IMR-90 (cell line): ENCODE results near the gene DBN1. TPM values are rescaled to one million over a fixed set of nuclear protein-coding genes. Genes with fewer than 3 reads are reported as not detected.
A peak's percentile ranks its signal among the peaks of the same experiment; 100 is the strongest.

Source experiments
- ATAC-seq: fragments of 200-7000 bp; cut with Tn5 transposase; 2 replicates; pipeline ENCODE4 v1.9.1; 2020; ENCODE audit warnings: low read depth, mild to moderate bottlenecking, moderate library complexity
- BruUV-seq: library from RNA; stranded (reverse); fragments of 400-500 nt; replicated peaks from 2 replicates; lab custom pipeline; 2021; lab: Mats Ljungman, UMichigan
- CTCF ChIA-PET: fragments of 300-600 bp; formaldehyde crosslinking; extraction: SDS; loops from one replicate; lab custom pipeline; 2021; ENCODE audit warnings: antibody characterized with exemption; lab: Yijun Ruan, JAX
- POLR2A ChIA-PET: fragments of 300-600 bp; sonication (Branson Sonifier 250); formaldehyde crosslinking; loops from one replicate; lab custom pipeline; 2022; ENCODE audit warnings: antibody characterized with exemption; ENCODE audit not compliant: unreplicated experiment; lab: Charles Lee
- DNase-seq: peaks from one replicate; pipeline ENCODE4 v3.0.0; 2013
- H2AFZ ChIP-seq: replicated peaks from 2 replicates; pipeline ENCODE3; 2013; ENCODE audit warnings: low read length, mild to moderate bottlenecking; ENCODE audit not compliant: poor library complexity
- H2AK5ac ChIP-seq: 2 replicates; pipeline ENCODE4 v1.6.1; 2013; ENCODE audit warnings: low read depth, low read length, inconsistent platforms
- H2AK9ac ChIP-seq: replicated peaks from 2 replicates; pipeline ENCODE3; 2013; ENCODE audit warnings: mild to moderate bottlenecking, low read depth, low read length, moderate library complexity; ENCODE audit not compliant: poor library complexity
- H2BK120ac ChIP-seq: 2 replicates; pipeline ENCODE4 v1.6.1; 2013; ENCODE audit warnings: low read depth, low read length, inconsistent platforms
- H2BK15ac ChIP-seq: 3 replicates; pipeline ENCODE4 v1.6.1; 2013; ENCODE audit warnings: low read depth, low read length, inconsistent platforms
- H2BK20ac ChIP-seq: 2 replicates; pipeline ENCODE4 v1.6.1; 2013; ENCODE audit warnings: low read depth, mild to moderate bottlenecking, inconsistent platforms, low read length, moderate library complexity
- H2BK5ac ChIP-seq: 2 replicates; pipeline ENCODE4 v1.6.1; 2013; ENCODE audit warnings: mild to moderate bottlenecking, low read depth, low read length, inconsistent platforms; ENCODE audit not compliant: poor library complexity, severe bottlenecking
- H3K14ac ChIP-seq: replicated peaks from 2 replicates; pipeline ENCODE4 v1.6.1; 2013; ENCODE audit warnings: low read depth, low read length, inconsistent platforms
- H3K18ac ChIP-seq: 2 replicates; pipeline ENCODE4 v1.6.1; 2013; ENCODE audit warnings: low read depth, low read length, control low read depth
- H3K23ac ChIP-seq: 2 replicates; pipeline ENCODE4 v1.6.1; 2013; ENCODE audit warnings: low read depth, low read length, inconsistent platforms
- H3K27ac ChIP-seq: 2 replicates; pipeline ENCODE4 v1.5.1; 2013; ENCODE audit warnings: mild to moderate bottlenecking, control low read depth, low read length; ENCODE audit not compliant: insufficient read depth
- H3K27me3 ChIP-seq: 2 replicates; pipeline ENCODE4 v1.6.1; 2013; ENCODE audit warnings: low read length; ENCODE audit not compliant: control insufficient read depth, insufficient read depth
- H3K36me3 ChIP-seq: 2 replicates; pipeline ENCODE4 v1.6.1; 2013; ENCODE audit warnings: low read length, mixed read lengths; ENCODE audit not compliant: control insufficient read depth, insufficient read depth
- H3K4ac ChIP-seq: 2 replicates; pipeline ENCODE4 v1.6.1; 2013; ENCODE audit warnings: low read depth, low read length, inconsistent platforms
- H3K4me1 ChIP-seq: 2 replicates; pipeline ENCODE4 v1.6.1; 2013; ENCODE audit warnings: low read length, mixed read lengths; ENCODE audit not compliant: control insufficient read depth, insufficient read depth
- H3K4me2 ChIP-seq: 2 replicates; pipeline ENCODE4 v1.6.1; 2013; ENCODE audit warnings: low read depth, mild to moderate bottlenecking, control low read depth, low read length, moderate library complexity
- H3K4me3 ChIP-seq: 2 replicates; pipeline ENCODE4 v1.5.1; 2013; ENCODE audit warnings: low read depth, mild to moderate bottlenecking, control low read depth, low read length, moderate library complexity; ENCODE audit not compliant: insufficient read depth
- H3K56ac ChIP-seq: 2 replicates; pipeline ENCODE4 v1.6.1; 2013; ENCODE audit warnings: low read length, inconsistent platforms; ENCODE audit not compliant: insufficient read depth; ENCODE audit errors: extremely low read depth
- H3K79me1 ChIP-seq, 2 experiments: 2 replicates each; pipeline ENCODE4 v1.6.1; 2013; ENCODE audit warnings: low read length in 2 of 2, inconsistent platforms in 1 of 2, low read depth in 1 of 2
- H3K9ac ChIP-seq: 2 replicates; pipeline ENCODE4 v1.6.1; 2013; ENCODE audit warnings: low read depth, low read length, control low read depth
- H3K9me1 ChIP-seq: 2 replicates; pipeline ENCODE4 v1.6.1; 2013; ENCODE audit warnings: low read length, inconsistent platforms; ENCODE audit not compliant: insufficient read depth
- H3K9me3 ChIP-seq: 2 replicates; pipeline ENCODE4 v1.6.1; 2013; ENCODE audit warnings: low read length; ENCODE audit not compliant: control insufficient read depth, insufficient read depth
- H4K20me1 ChIP-seq: 2 replicates; pipeline ENCODE4 v1.6.1; 2013; ENCODE audit warnings: low read length, inconsistent platforms; ENCODE audit not compliant: insufficient read depth
- H4K5ac ChIP-seq: 2 replicates; pipeline ENCODE4 v1.6.1; 2013; ENCODE audit warnings: mild to moderate bottlenecking, low read depth, low read length, control low read depth
- H4K8ac ChIP-seq, 2 experiments: 2 replicates each; pipeline ENCODE4 v1.6.1; 2013; ENCODE audit warnings: low read depth in 2 of 2, low read length in 2 of 2, control low read depth in 1 of 2, inconsistent platforms in 1 of 2
- H4K91ac ChIP-seq: 2 replicates; pipeline ENCODE4 v1.6.1; 2013; ENCODE audit warnings: low read depth, low read length, inconsistent platforms; ENCODE audit not compliant: insufficient read depth
- BHLHE40 ChIP-seq: fragments of 150-350 bp; IDR thresholded peaks from 2 replicates; pipeline ENCODE4 v1.6.1; 2016; ENCODE audit warnings: mild to moderate bottlenecking, low read depth, low read length
- CEBPB ChIP-seq: IDR thresholded peaks from 2 replicates; pipeline ENCODE4 v1.6.1; 2012; ENCODE audit warnings: low read depth, low read length, improper control_type of control experiment
- CTCF ChIP-seq: conservative IDR thresholded peaks from 2 replicates; pipeline ENCODE4 v1.5.1; 2012; ENCODE audit warnings: mild to moderate bottlenecking, low read depth, low read length, improper control_type of control experiment
- FOS ChIP-seq: fragments of 150-350 bp; IDR thresholded peaks from 2 replicates; pipeline ENCODE4 v1.6.1; 2016; ENCODE audit warnings: low read depth, low read length
- MAFK ChIP-seq: IDR thresholded peaks from 2 replicates; pipeline ENCODE4 v1.6.1; 2012; ENCODE audit warnings: low read depth, low read length, improper control_type of control experiment
- MAZ ChIP-seq: IDR thresholded peaks from 2 replicates; pipeline ENCODE4 v1.6.1; 2012; ENCODE audit warnings: low read depth, mild to moderate bottlenecking, low read length, improper control_type of control experiment, moderate library complexity, borderline replicate concordance
- MXI1 ChIP-seq: IDR thresholded peaks from 2 replicates; pipeline ENCODE4 v1.6.1; 2012; ENCODE audit warnings: low read depth, mild to moderate bottlenecking, low read length, moderate library complexity, borderline replicate concordance
- POLR2A ChIP-seq: IDR thresholded peaks from 2 replicates; pipeline ENCODE4 v1.6.1; 2012; ENCODE audit warnings: mild to moderate bottlenecking, low read depth, low read length
- RAD21 ChIP-seq: IDR thresholded peaks from 2 replicates; pipeline ENCODE4 v1.6.1; 2012; ENCODE audit warnings: low read length, improper control_type of control experiment
- RCOR1 ChIP-seq: IDR thresholded peaks from 2 replicates; pipeline ENCODE4 v1.6.1; 2012; ENCODE audit warnings: mild to moderate bottlenecking, low read length, improper control_type of control experiment; ENCODE audit not compliant: insufficient replicate concordance
- RFX5 ChIP-seq: IDR thresholded peaks from 2 replicates; pipeline ENCODE4 v1.8.0; 2012; ENCODE audit warnings: low read depth, mild to moderate bottlenecking, low read length, moderate library complexity
- WGBS, 2 experiments: methylation state at CpG; one replicate each; pipeline versions ENCODE4 v1.1.5 to v1.1.7; 2013; ENCODE audit warnings: missing lambda C conversion rate in 2 of 2; ENCODE audit not compliant: insufficient read length in 1 of 2; ENCODE audit errors: extremely low coverage in 2 of 2; 5-methylcytosine and 5-hydroxymethylcytosine counted together
- dilution Hi-C: fragments of 300-500 bp; cut with HindIII; formaldehyde crosslinking; loops from one replicate; pipeline ENCODE4 v1.14.3; 2018; ENCODE audit warnings: low sequenced_read_pairs; ENCODE audit not compliant: unreplicated experiment
- in situ Hi-C: fragments of 300-500 bp; cut with MboI; formaldehyde crosslinking; loops from 3 replicates; pipeline ENCODE4 v1.14.3; 2019; ENCODE audit warnings: low sequenced_read_pairs, inconsistent platforms, mixed read lengths
- intact Hi-C: fragments of 100-400 bp; cut with micrococcal nuclease; formaldehyde crosslinking; loops from 2 replicates; pipeline ENCODE4 v1.10.0; 2022
- polyA plus RNA-seq, 3 experiments: library from polyadenylated mRNA; depleted of rRNA; stranded (reverse); fragments of >200 nt; gene quantifications; 2 replicates each; pipeline ENCODE4 v1.2.3, GENCODE V29; 2012; ENCODE audit warnings: low replicate concordance in 1 of 3
- total RNA-seq: library from RNA; depleted of rRNA; stranded (reverse); fragments of >200 nt; gene quantifications from 2 replicates; pipeline ENCODE4 v1.2.3, GENCODE V29; 2012
- TF ChIP-seq, protein P1 (sequence below): fragments of 150-350 bp; IDR thresholded peaks from 2 replicates; pipeline ENCODE4 v1.6.1; 2016; ENCODE audit warnings: low read depth, mild to moderate bottlenecking, low read length, moderate library complexity, borderline replicate concordance
- TF ChIP-seq, protein P2 (sequence below): fragments of 150-350 bp; IDR thresholded peaks from 2 replicates; pipeline ENCODE4 v1.6.1; 2017; ENCODE audit warnings: mild to moderate bottlenecking, antibody characterized with exemption, low read length, low read depth

DBN1 gene
- total and polyA plus RNA-seq, 2 of the 4 experiments (the other 2 are of a cell fraction): 122 to 187 TPM

DNA sequence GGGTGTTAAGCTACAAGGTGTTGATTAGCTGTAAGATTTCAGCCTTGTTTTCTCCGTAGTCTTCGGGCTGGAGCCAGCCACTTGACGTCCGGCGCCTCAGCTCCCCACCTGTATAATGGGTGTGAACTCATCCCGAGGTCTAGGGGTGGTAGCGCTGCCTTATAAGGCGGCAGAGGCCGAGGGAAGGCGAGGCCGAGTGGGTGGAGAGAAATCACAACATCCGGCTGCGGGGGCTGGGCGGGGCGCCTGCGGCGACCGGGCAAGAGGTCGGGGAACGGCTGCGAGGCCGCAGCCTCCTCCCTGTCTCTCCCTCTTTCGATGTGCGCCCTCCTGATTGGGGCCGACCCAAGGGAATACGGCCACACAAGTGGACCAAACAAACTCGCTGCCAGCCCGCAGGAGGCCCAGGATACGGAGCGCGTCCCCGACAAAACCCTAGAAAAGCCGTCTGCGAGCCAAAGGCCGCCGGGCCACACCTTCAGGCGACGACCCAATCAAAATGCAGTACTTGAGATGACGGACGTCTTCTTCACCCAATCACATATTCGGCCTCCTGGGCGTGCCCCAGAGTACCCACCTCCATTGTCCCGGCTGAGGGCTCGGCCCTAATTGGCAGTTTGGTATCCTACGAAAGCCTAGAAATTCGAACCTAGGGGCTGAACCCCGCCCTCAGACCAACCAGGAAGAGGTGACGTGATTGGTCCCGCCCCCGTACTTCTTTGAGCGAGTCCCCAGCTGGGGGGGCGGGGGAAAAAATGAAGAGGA, 47.5 kb downstream of the DBN1 start:
- H4K20me1 ChIP-seq: peaks cover 27% of the 10 kb centered on the region
- POLR2A ChIA-PET: interaction anchor here (0.6 to 0.9 kb wide), 6 partner anchors 10 to 141 kb away, joined by 3 to 7 read pairs (median 4); partner anchors contain the start of gene PDLIM7
- CTCF ChIA-PET: interaction anchor here (0.6 to 3.1 kb wide), 3 partner anchors 22 to 74 kb away, joined by 3 to 13 read pairs (median 4); no protein-coding TSS in a partner anchor
- WGBS, 2 experiments: 2% methylated on average over 10 of the region's 52 CpGs; no CpG with 5 or more reads in 1 of the 2 experiments
- peak overlapping the region; percentile 95 for H3K14ac ChIP-seq
- peak overlapping the region; percentile 95 to 98 for H4K8ac ChIP-seq
- intact Hi-C loops: loop anchor here (1.0 kb wide), 1 partner anchor 22 kb away; no protein-coding TSS in a partner anchor
- peak overlapping the region; percentile 73 for H3K4me2 ChIP-seq
- H3K4ac ChIP-seq: peak overlapping the region; percentile 97
- dilution Hi-C loops: no loop called here
- peak; percentile 100 for DNase-seq
- peak overlapping the region; percentile 96 for H4K91ac ChIP-seq
- H2BK20ac ChIP-seq: peak overlapping the region; percentile 84
- no peaks in the 10 kb centered on the region for H3K36me3 ChIP-seq
- TF ChIP-seq CEBPB (no peak), MXI1 (no peak; the same call in 1 of the 2 replicates), RFX5 (no peak), RAD21 (no peak), MAFK (no peak), POLR2A (peak; percentile 70; the same call in 1 of the 2 replicates), RCOR1 (peak; percentile 81), MAZ (peak; percentile 64; the same call in 1 of the 2 replicates), FOS (peak; percentile 38; the same call in 1 of the 2 replicates), BHLHE40 (peak; percentile 19; the same call in 1 of the 2 replicates), CTCF (no peak)
- TF ChIP-seq, protein P1, sequence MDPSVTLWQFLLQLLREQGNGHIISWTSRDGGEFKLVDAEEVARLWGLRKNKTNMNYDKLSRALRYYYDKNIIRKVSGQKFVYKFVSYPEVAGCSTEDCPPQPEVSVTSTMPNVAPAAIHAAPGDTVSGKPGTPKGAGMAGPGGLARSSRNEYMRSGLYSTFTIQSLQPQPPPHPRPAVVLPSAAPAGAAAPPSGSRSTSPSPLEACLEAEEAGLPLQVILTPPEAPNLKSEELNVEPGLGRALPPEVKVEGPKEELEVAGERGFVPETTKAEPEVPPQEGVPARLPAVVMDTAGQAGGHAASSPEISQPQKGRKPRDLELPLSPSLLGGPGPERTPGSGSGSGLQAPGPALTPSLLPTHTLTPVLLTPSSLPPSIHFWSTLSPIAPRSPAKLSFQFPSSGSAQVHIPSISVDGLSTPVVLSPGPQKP: no peak
- TF ChIP-seq, protein P2, sequence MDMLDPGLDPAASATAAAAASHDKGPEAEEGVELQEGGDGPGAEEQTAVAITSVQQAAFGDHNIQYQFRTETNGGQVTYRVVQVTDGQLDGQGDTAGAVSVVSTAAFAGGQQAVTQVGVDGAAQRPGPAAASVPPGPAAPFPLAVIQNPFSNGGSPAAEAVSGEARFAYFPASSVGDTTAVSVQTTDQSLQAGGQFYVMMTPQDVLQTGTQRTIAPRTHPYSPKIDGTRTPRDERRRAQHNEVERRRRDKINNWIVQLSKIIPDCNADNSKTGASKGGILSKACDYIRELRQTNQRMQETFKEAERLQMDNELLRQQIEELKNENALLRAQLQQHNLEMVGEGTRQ: peak; percentile 12; the same call in 1 of the 2 replicates
- H2AK5ac ChIP-seq: peak overlapping the region; percentile 93
- H3K9ac ChIP-seq: peak overlapping the region; percentile 76
- H3K23ac ChIP-seq: peak overlapping the region; percentile 93
- H3K27me3 ChIP-seq: no peaks in the 10 kb centered on the region
- peak overlapping the region; percentile 90 for H2BK120ac ChIP-seq
- peaks cover 13 to 46% of the 10 kb centered on the region in 2 experiments for H3K79me1 ChIP-seq
- no TSS peak for BruUV-seq
- peak; percentile 94 for ATAC-seq
- H3K56ac ChIP-seq: peak overlapping the region; percentile 82
- peaks cover 13% of the 10 kb centered on the region for H3K4me1 ChIP-seq
- H2AK9ac ChIP-seq: peak overlapping the region; percentile 95
- in situ Hi-C loops: no loop called here
- peak overlapping the region; percentile 94 for H4K5ac ChIP-seq
- H3K9me3 ChIP-seq: no peaks in the 10 kb centered on the region
- peak overlapping the region; percentile 97 for H2AFZ ChIP-seq
- peak overlapping the region; percentile 75 for H3K18ac ChIP-seq
- peak overlapping the region; percentile 85 for H3K27ac ChIP-seq
- peak overlapping the region; percentile 47 for H3K4me3 ChIP-seq
- H3K9me1 ChIP-seq: peaks cover 15% of the 10 kb centered on the region
- peak overlapping the region; percentile 75 for H2BK5ac ChIP-seq
- peak overlapping the region; percentile 97 for H2BK15ac ChIP-seq
